ENCODE data around the gene APOL1. TPM values are rescaled to one million over a fixed set of nuclear protein-coding genes. Genes with fewer than 3 reads are reported as not detected.

Gene APOL1, protein sequence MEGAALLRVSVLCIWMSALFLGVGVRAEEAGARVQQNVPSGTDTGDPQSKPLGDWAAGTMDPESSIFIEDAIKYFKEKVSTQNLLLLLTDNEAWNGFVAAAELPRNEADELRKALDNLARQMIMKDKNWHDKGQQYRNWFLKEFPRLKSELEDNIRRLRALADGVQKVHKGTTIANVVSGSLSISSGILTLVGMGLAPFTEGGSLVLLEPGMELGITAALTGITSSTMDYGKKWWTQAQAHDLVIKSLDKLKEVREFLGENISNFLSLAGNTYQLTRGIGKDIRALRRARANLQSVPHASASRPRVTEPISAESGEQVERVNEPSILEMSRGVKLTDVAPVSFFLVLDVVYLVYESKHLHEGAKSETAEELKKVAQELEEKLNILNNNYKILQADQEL
- 16.6 and 19.1 TPM in 2 replicates for total RNA-seq (2011; cell fraction: chromatin; rRNA removed; ENCODE audit: low replicate concordance)
- 16.3 and 21.5 TPM in 2 replicates for total RNA-seq (2011; cell fraction: nucleolus; rRNA removed)
- 19.4 and 21.1 TPM in 2 replicates for total RNA-seq (2011; cell fraction: nucleoplasm; rRNA removed)
- total RNA-seq (2014; rRNA removed) = 5.8 TPM in 2 replicates
- 3.5 and 4.1 TPM in 2 replicates for total RNA-seq (2014; rRNA removed; fragmentation: Illumina TruSeq; extraction: Trizol)
- 7.0 and 7.3 TPM in 2 replicates for total RNA-seq (2015; rRNA removed; fragmentation: Illumina TruSeq; extraction: Trizol)
- total RNA-seq (2021) = 8.1 and 9.0 TPM in 2 replicates
- 4.7 and 5.6 TPM in 2 replicates for polyA plus RNA-seq (2011; rRNA removed)
- polyA plus RNA-seq (2011; cell fraction: cytosol; rRNA removed) = 2.8 and 4.2 TPM in 2 replicates
- 7.4 and 14.5 TPM in 2 replicates for polyA plus RNA-seq (2011; cell fraction: nucleus; rRNA removed)
- polyA plus RNA-seq (2012) = 21.2 and 33.8 TPM in 2 replicates
- polyA plus RNA-seq (2014; fragmentation: Illumina TruSeq; extraction: Trizol) = 9.5 and 9.7 TPM in 2 replicates
- 1 to 10 TPM; 2.5 to 4.2 TPM for polyA plus RNA-seq (2014; fragmentation: Nextera tagmentation; extraction: Ambion mirVana)
- 5.3 and 6.9 TPM in 2 replicates for polyA plus RNA-seq (2014; rRNA removed)
- 4.9 and 5.3 TPM in 2 replicates for polyA minus RNA-seq (2011; rRNA and poly(A)+ RNA removed)
- 1.2 and 5.9 TPM in 2 replicates for polyA minus RNA-seq (2011; cell fraction: cytosol; rRNA and poly(A)+ RNA removed)
- 2.6 and 3.2 TPM in 2 replicates for polyA minus RNA-seq (2011; cell fraction: nucleus; rRNA and poly(A)+ RNA removed)
- Bru-seq, nascent RNA = percentile 57 among the genes with signal in this experiment
- percentile 55 among the genes with signal in this experiment for BruChase-seq, experiment 1, labeled RNA remaining after a 2-hour chase
- BruChase-seq, experiment 2, labeled RNA remaining after a 6-hour chase = percentile 58 among the genes with signal in this experiment
- long read RNA-seq, experiment 1, partial matches to known transcripts = 4 of 23 reads
- long read RNA-seq, experiment 1, other reads (novel, unspliced or antisense) = 17 of 23 reads
- long read RNA-seq, experiment 2, partial matches to known transcripts = 0 of 9 reads
- long read RNA-seq, experiment 2, other reads (novel, unspliced or antisense) = 8 of 9 reads
- long read RNA-seq, experiment 3 = 0 reads

DNA sequence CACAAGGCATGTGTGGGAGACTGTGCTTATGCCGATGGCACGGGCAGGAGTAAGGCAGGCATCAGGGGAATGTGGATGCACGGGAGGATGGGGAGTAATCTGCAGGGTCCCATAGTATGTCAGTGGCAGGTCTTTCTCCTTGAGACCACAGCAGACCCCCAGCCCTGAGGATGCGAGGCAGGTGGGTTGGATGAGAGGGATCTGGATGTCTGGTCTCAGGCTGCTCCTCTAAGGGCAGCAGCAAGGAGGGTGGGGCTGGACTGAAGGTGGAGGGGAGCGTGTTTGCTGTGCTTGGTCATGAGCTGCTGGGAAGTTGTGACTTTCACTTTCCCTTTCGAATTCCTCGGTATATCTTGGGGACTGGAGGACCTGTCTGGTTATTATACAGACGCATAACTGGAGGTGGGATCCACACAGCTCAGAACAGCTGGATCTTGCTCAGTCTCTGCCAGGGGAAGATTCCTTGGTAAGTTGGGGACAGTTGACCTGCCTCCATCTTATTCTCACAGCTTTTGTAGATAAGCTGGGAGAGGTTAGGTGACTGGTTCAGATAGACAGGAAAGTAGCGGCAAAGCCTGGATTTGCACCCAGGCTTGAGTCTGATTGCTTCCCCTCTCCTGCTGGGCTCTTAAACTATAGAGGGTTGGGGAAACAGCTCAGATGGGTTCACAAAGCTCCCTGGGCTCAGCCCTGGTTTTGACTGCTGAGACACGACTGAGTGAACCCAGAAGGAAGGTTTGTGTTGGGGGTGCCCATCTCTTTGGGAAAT, at the start of gene APOL1:
APOL1 (plus strand) TSS at position 380 of the 769 bp plus-strand sequence. CDS start 1,823 bp downstream, outside the sequence.
- peaks cover 25% of the 10 kb centered on the region for H3K79me2 ChIP-seq (ENCODE audit: control insufficient read depth, insufficient read depth, low read length)
- H3K9me1 ChIP-seq (ENCODE audit: control insufficient read depth, insufficient read depth, low read length) = no peaks in the 10 kb centered on the region
- peak; percentile 23 to 75 (median 44) for DNase-seq (ENCODE audit: extremely low read depth in 1 of 4, low spot score in 3 of 4)
- H4K20me1 ChIP-seq (replicated peaks; ENCODE audit: control insufficient read depth, insufficient read depth, low read length) = no peaks in the 10 kb centered on the region
- POLR2A ChIA-PET = interaction anchor here (0.9 to 3.5 kb wide), 4 partner anchors 14 to 35 kb away, joined by 3 to 15 read pairs (median 4); partner anchors contain the start of gene APOL2
- H3K4me1 ChIP-seq (replicated peaks in 1 of 2; ENCODE audit: control insufficient read depth in 2 of 2, insufficient read depth in 2 of 2, low read length in 2 of 2) = peaks cover 22 to 31% of the 10 kb centered on the region in 2 experiments
- no peaks in the 10 kb centered on the region for H3K27me3 ChIP-seq (ENCODE audit: control insufficient read depth in 2 of 2, insufficient read depth in 2 of 2, low read length in 2 of 2)
- in situ Hi-C loops (cut with MboI) = no loop called here
- peak; percentile 95 for FAIRE-seq
- peak within 1 kb of the TSS; percentile 46 to 86 for H3K9ac ChIP-seq (ENCODE audit: insufficient read depth in 1 of 2, low read depth in 2 of 2, low read length in 2 of 2)
- ATAC-seq = peak; percentile 79
- CTCF ChIA-PET (ENCODE audit: low intra/inter-chr PET ratio) = no interaction called here
- H3K27ac ChIP-seq (ENCODE audit: extremely low read depth, low read depth, low read length) = peak within 1 kb of the TSS; percentile 61
- H3K4me2 ChIP-seq (ENCODE audit: insufficient read depth, low read length) = peak within 1 kb of the TSS; percentile 69
- intact Hi-C loops (cut with micrococcal nuclease) = no loop called here
- TSS peak; percentile 66 for BruUV-seq (replicated peaks)
- peak within 1 kb of the TSS; percentile 75 for H2AFZ ChIP-seq (ENCODE audit: low read depth, low read length)
- WGBS (ENCODE audit: insufficient coverage, low coverage, missing lambda C conversion rate) = 22% methylated on average over 10 of the region's 10 CpGs
- H3K36me3 ChIP-seq (ENCODE audit: control insufficient read depth, insufficient read depth, low read length) = peaks cover 8% of the 10 kb centered on the region; the same call in 1 of the 3 replicates
- H3K9me3 ChIP-seq (replicated peaks; ENCODE audit: control insufficient read depth, insufficient read depth, low read depth, low read length) = peaks cover 3% of the 10 kb centered on the region; the same call in 1 of the 2 replicates
- peak within 1 kb of the TSS; percentile 36 for H3K4me3 ChIP-seq
- TF ChIP-seq DPF2 (IDR thresholded peaks at IDR 0.05) (peak; percentile 51), ZNF263 (CRISPR knock-in tag; IDR thresholded peaks at IDR 0.05; ENCODE audit: borderline replicate concordance) (no peak), POLR2H (tag; IDR thresholded peaks at IDR 0.05; ENCODE audit: low read depth) (peak; percentile 33; the same call in 1 of the 2 replicates), HDAC1 (IDR thresholded peaks at IDR 0.05) (peak in 1 of 2 experiments; percentile 56; a peak in 1 of 4 replicates), ARID1B (IDR thresholded peaks at IDR 0.05) (peak; percentile 30; the same call in 1 of the 2 replicates), PHF8 (IDR thresholded peaks at IDR 0.05; ENCODE audit: borderline replicate concordance, low read length) (peak; percentile 34; the same call in 1 of the 2 replicates), ZNF668 (CRISPR knock-in tag; IDR thresholded peaks at IDR 0.05) (no peak), ZNF274 (IDR thresholded peaks at IDR 0.05; ENCODE audit: borderline replicate concordance, low read depth, low read length) (no peak)
- TF ChIP-seq, protein P1, sequence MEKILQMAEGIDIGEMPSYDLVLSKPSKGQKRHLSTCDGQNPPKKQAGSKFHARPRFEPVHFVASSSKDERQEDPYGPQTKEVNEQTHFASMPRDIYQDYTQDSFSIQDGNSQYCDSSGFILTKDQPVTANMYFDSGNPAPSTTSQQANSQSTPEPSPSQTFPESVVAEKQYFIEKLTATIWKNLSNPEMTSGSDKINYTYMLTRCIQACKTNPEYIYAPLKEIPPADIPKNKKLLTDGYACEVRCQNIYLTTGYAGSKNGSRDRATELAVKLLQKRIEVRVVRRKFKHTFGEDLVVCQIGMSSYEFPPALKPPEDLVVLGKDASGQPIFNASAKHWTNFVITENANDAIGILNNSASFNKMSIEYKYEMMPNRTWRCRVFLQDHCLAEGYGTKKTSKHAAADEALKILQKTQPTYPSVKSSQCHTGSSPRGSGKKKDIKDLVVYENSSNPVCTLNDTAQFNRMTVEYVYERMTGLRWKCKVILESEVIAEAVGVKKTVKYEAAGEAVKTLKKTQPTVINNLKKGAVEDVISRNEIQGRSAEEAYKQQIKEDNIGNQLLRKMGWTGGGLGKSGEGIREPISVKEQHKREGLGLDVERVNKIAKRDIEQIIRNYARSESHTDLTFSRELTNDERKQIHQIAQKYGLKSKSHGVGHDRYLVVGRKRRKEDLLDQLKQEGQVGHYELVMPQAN (IDR thresholded peaks at IDR 0.05; ENCODE audit: borderline replicate concordance) = peak; percentile 46; the same call in 1 of the 2 replicates
- TF ChIP-seq, protein P2, sequence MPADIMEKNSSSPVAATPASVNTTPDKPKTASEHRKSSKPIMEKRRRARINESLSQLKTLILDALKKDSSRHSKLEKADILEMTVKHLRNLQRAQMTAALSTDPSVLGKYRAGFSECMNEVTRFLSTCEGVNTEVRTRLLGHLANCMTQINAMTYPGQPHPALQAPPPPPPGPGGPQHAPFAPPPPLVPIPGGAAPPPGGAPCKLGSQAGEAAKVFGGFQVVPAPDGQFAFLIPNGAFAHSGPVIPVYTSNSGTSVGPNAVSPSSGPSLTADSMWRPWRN (IDR thresholded peaks at IDR 0.05; ENCODE audit: low read depth) = no peak
- TF ChIP-seq, protein P3, sequence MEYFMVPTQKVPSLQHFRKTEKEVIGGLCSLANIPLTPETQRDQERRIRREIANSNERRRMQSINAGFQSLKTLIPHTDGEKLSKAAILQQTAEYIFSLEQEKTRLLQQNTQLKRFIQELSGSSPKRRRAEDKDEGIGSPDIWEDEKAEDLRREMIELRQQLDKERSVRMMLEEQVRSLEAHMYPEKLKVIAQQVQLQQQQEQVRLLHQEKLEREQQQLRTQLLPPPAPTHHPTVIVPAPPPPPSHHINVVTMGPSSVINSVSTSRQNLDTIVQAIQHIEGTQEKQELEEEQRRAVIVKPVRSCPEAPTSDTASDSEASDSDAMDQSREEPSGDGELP (CRISPR knock-in tag; IDR thresholded peaks at IDR 0.05; ENCODE audit: borderline replicate concordance) = peak; percentile 56; the same call in 1 of the 2 replicates

Data from K562 (cell line).